ENCODE results near the gene SGO1.

- TF ChIP-seq ZNF384 (IDR thresholded peaks at IDR 0.05) = no peak
- no peak for TF ChIP-seq FOXM1 (IDR thresholded peaks at IDR 0.05; ENCODE audit: borderline replicate concordance)
- TF ChIP-seq SP1 (IDR thresholded peaks at IDR 0.05) = no peak
- TF ChIP-seq PKNOX1 (IDR thresholded peaks at IDR 0.05) = no peak
- no peak for TF ChIP-seq BHLHE40 (IDR thresholded peaks at IDR 0.05; ENCODE audit: borderline replicate concordance)
- TF ChIP-seq HDGF (IDR thresholded peaks at IDR 0.05; ENCODE audit: borderline replicate concordance) = no peak
- TF ChIP-seq SUZ12 (IDR thresholded peaks at IDR 0.05) = no peak
- TF ChIP-seq FOXK2 (IDR thresholded peaks at IDR 0.05) = no peak
Measured at GRCh38 chr3:20190991-20191390, 5.0 kb upstream of the SGO1 start.
